GF-D8 (cell line): ENCODE results near the gene OR56B1.
"Not testable (repeated sequence)": the region's sequence is repeated elsewhere in the genome, so short reads cannot be mapped to it uniquely, and the experiment has no call there.

ENCODE experiments used
- DNase-seq: peaks from one replicate; lab custom pipeline; 2025; lab: John Stamatoyannopoulos, UW

OR56B1 gene

GRCh38 chr11:5736396-5736795 is at the start of gene OR56B1:
OR56B1 (plus strand) TSS chr11:5736448; CDS start chr11:5736517, 69 bp downstream.
- no peak for DNase-seq

GRCh38 chr11:5688482-5688881 is 47.8 kb upstream of the OR56B1 start:
- DNase-seq: no peak

DNA sequence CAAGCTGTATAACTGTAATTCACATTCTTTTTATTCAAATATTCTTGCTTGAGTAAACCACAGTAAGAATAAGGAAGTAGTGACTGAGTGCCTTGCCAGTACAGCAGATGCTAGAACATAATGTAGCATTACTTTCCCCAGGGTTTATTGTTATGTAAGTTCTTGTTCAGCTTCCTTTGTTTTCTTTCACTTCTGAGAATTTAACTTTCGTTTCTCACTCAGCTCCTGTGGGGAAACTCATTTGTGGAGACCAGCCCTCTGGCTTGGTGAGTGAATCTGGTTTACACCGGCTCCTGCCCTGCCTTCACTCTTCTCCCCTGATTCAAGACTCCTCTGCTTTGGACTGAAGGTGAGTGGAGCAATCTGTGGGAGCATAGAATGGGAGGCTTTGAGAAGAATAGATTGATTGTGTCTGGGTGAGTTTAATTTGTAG is 46.7 kb upstream of the OR56B1 start, which contains the start of gene TRIM22:
TRIM22 (plus strand) TSS at position 240 of the 433 bp plus-strand sequence. CDS start 6,443 bp downstream, outside the sequence.
- peak; percentile 40 for DNase-seq

GRCh38 chr11:5690216-5690615 is 46.0 kb upstream of the OR56B1 start:
- DNase-seq: no peak

- no peak for DNase-seq
Observed at GRCh38 chr11:5690736-5691135, 45.5 kb upstream of the OR56B1 start.

GRCh38 chr11:5691238-5691963 is 44.8 kb upstream of the OR56B1 start:
- not testable (repeated sequence) for DNase-seq

GRCh38 chr11:5691964-5692361 is 44.3 kb upstream of the OR56B1 start:
- DNase-seq: no peak

GRCh38 chr11:5694642-5695041 is 41.6 kb upstream of the OR56B1 start:
- DNase-seq: no peak

DNA sequence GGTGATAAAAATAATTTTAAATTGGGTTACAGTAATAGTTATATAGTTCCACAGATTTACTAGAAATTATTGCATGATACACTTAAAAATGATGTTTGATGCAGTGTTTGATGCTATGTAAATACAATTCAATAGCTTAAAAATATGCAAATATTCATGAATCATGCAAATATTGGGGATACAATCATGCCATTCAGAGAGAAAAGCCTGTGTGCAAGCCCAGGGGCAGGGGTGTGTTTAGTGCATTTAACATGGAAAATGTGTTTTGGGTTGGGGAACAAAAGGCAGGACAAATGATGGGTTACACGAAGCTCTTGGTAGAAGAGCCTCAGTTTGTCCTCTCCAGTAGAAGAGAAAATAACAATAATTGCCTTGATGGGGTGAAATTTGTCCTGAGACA is 40.7 kb upstream of the OR56B1 start:
- no peak for DNase-seq

DNA sequence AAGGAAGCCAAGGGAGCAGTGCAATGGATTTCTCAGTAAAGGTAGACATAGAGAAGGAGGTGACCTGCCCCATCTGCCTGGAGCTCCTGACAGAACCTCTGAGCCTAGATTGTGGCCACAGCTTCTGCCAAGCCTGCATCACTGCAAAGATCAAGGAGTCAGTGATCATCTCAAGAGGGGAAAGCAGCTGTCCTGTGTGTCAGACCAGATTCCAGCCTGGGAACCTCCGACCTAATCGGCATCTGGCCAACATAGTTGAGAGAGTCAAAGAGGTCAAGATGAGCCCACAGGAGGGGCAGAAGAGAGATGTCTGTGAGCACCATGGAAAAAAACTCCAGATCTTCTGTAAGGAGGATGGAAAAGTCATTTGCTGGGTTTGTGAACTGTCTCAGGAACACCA is 40.0 kb upstream of the OR56B1 start:
- DNase-seq: no peak

GRCh38 chr11:5698281-5698680 is 38.0 kb upstream of the OR56B1 start:
- no peak for DNase-seq

GRCh38 chr11:5700421-5701054 is 35.7 kb upstream of the OR56B1 start:
- no peak for DNase-seq

- DNase-seq: no peak
Observed at GRCh38 chr11:5701055-5701577, 35.1 kb upstream of the OR56B1 start.

DNA sequence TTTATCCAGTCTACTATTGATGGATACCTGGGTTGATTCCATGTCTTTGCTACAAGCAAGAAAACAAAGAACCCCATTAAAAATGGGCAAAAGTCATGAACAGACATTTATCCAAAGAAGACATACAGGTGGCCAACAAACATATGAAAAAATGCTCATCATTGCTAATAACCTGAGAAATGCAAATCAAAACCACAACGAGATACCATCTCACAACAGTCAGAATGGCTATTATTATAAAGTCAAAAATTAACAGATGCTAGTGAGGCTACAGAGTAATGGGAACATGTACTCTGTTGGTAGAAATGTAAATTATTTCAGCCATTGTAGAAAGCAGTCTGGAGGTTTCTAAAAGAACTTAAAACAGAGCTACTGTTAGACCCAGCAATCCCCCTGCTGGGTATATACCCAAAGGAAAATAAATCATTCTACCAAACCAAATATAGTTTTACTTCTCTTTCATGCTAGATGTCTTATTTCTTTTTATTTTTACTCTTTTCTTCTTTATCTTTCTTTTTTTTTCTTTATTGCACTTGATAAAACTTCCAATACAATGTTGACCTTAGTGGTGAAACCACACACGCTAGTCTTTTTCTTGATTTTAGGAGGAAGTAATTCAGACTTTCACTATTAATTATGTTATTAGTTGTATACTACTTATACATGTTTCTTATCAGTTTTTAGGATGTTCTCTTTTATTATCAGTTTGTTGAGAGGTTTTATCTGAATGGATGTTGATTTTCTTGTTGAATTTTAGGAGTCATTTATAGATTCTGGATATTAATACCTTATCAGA is 32.3 kb upstream of the OR56B1 start:
- no peak for DNase-seq

DNA sequence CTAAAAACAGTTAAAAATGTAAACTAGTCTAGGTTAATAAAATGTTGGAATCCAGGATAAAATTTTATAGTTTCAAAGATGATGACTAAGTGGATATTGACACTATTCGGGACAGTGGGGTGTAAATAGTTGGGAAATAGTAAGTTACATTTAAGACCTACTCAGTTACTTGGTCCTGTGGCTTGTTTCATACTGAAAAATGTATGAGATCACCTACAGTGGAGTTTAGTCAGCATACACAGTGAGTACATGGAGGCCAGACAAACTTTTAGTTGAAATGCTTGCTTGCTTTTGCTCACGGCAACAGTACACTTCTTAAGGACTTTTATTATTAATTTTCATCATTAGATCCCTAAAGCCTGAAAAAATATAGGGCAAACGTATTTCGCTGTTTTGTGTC is 30.6 kb upstream of the OR56B1 start:
- DNase-seq: no peak

- DNase-seq: no peak
Observed at GRCh38 chr11:5712507-5712906, 23.7 kb upstream of the OR56B1 start.

GRCh38 chr11:5713695-5714094 is 22.6 kb upstream of the OR56B1 start:
- DNase-seq: no peak

GRCh38 chr11:5716518-5716917 is 19.7 kb upstream of the OR56B1 start:
- DNase-seq: not testable (repeated sequence)

- no peak for DNase-seq
Observed at GRCh38 chr11:5719703-5720495, 16.3 kb upstream of the OR56B1 start.

DNA sequence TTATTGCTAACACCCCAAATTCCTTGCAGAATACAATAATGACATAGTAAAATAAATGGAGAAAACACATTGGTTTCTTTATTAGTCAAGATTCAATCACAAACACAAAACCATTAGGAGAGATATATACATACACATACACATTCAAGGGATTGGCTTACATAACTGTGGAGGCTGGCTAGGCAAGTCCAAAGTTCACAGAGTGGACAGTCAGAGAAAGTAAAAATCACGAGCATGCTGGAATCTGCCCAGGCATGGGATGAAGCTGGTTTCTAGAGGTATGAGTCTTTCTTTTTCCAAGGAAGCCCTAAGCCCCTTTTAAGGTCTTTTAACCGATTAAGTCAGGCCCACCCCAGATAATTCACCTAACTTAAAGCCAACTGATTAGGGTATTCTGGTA is 13.6 kb upstream of the OR56B1 start:
- no peak for DNase-seq

- no peak for DNase-seq
Observed at GRCh38 chr11:5726351-5726750, 9.9 kb upstream of the OR56B1 start.

DNA sequence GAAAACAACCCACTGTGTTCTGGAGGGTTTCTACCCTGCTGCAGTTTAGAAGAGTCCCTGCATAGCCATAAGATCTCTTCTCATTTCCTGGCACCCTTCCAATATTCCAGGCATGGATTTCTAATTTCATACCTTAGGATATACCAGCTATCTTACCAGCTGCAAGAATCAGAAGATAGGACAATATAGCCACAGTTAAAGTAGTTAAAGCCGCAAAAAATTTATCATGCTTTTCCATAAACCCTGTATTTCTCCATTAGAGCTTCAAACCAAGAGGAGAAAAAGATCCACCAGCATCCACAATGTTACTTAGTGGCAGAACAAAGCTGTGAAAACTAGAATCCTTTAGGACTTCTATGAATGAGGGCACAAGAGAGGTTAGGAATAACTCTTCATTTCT is 8.6 kb upstream of the OR56B1 start:
- no peak for DNase-seq
